Measurements from ENCODE around the gene MCRIP1. TPM values are rescaled to one million over a fixed set of nuclear protein-coding genes. Genes with fewer than 3 reads are reported as not detected.

Gene MCRIP1
- total and polyA plus RNA-seq, 2 of the 8 experiments (the other 6 are each of a cell fraction or from before 2014, with no cell fraction given) = 103 to 151 TPM

- H3K56ac ChIP-seq (replicated peaks; ENCODE audit: insufficient read length, low read depth, low read length) = no peak overlapping the region
- peak overlapping the region; percentile 37 to 86 for H3K4me2 ChIP-seq (ENCODE audit: insufficient read depth in 1 of 2, low read depth in 2 of 2, low read length in 2 of 2)
- no peak overlapping the region for H2BK12ac ChIP-seq (ENCODE audit: low read depth, low read length)
- H3K79me1 ChIP-seq (ENCODE audit: low read depth, low read length) = no peaks in the 10 kb centered on the region
- peaks cover 0 to 3% (median 0%) of the 10 kb centered on the region in 4 experiments; a peak in 3 of 7 replicates for H3K4me1 ChIP-seq (replicated peaks in 1 of 4; ENCODE audit: control insufficient read depth in 3 of 4, insufficient read depth in 4 of 4, low read length in 3 of 4)
- ChIA-PET POLR2A (ENCODE audit: partially characterized antibody) (interaction anchor here (0.8 to 2.1 kb wide), 8 partner anchors 10 to 83 kb away, joined by 3 to 6 read pairs (median 4); partner anchors contain the start of gene MCRIP1), CTCF (ENCODE audit: partially characterized antibody) (interaction anchor here (1.1 to 4.5 kb wide), 7 partner anchors 10 to 69 kb away, joined by 3 to 19 read pairs (median 5); no protein-coding TSS in a partner anchor)
- no peak overlapping the region for H3K14ac ChIP-seq (ENCODE audit: insufficient read length)
- no peak overlapping the region for H2BK15ac ChIP-seq (ENCODE audit: low read length)
- no peak overlapping the region for H3K27ac ChIP-seq (ENCODE audit: low read depth, low read length)
- no peak overlapping the region for H2AFZ ChIP-seq (ENCODE audit: low read length)
- no peak overlapping the region for H4K5ac ChIP-seq (ENCODE audit: insufficient read length, low read depth, low read length)
- H2AK5ac ChIP-seq (ENCODE audit: low read depth, low read length) = no peak overlapping the region
- no peak overlapping the region for H2BK120ac ChIP-seq (replicated peaks; ENCODE audit: low read depth, low read length)
- H3K18ac ChIP-seq (ENCODE audit: extremely low read depth, low read length) = no peak overlapping the region
- peak overlapping the region; percentile 51; the same call in 1 of the 2 replicates for H4K8ac ChIP-seq (ENCODE audit: extremely low read depth, insufficient read depth, low read length)
- no peak overlapping the region for H2BK20ac ChIP-seq (ENCODE audit: low read length)
- FAIRE-seq (no peak), DNase-seq (ENCODE audit: low read depth in 1 of 2, low spot score in 2 of 2) (peak in 1 of 2 experiments; percentile 69)
- H3K4me3 ChIP-seq (ENCODE audit: extremely low read depth in 1 of 4, insufficient read depth in 2 of 4, low read depth in 3 of 4, low read length in 4 of 4) = peak overlapping the region; percentile 23 to 64 (median 32); a peak in 6 of 8 replicates
- H4K20me1 ChIP-seq (replicated peaks in 1 of 2; ENCODE audit: control insufficient read depth in 1 of 2, insufficient read depth in 2 of 2, low read length in 2 of 2) = peaks cover 0 to 1% of the 10 kb centered on the region in 2 experiments
- H3K79me2 ChIP-seq (ENCODE audit: control insufficient read depth in 1 of 2, insufficient read depth in 2 of 2, low read length in 2 of 2) = no peaks in the 10 kb centered on the region
- peaks cover 38 to 61% (median 53%) of the 10 kb centered on the region in 4 experiments for H3K27me3 ChIP-seq (replicated peaks in 1 of 4; ENCODE audit: control insufficient read depth in 3 of 4, extremely low read depth in 1 of 4, insufficient read depth in 3 of 4, low read length in 3 of 4)
- H3K23me2 ChIP-seq (ENCODE audit: low read depth, low read length) = peaks cover 5% of the 10 kb centered on the region; the same call in 1 of the 2 replicates
- no peaks in the 10 kb centered on the region for H3K9me3 ChIP-seq (ENCODE audit: insufficient read depth in 2 of 2, low read depth in 1 of 2, low read length in 1 of 2)
- peaks cover 0 to 10% (median 0%) of the 10 kb centered on the region in 4 experiments; a peak in 1 of 8 replicates for H3K36me3 ChIP-seq (ENCODE audit: control insufficient read depth in 2 of 4, insufficient read depth in 4 of 4, low read length in 3 of 4)
- peak overlapping the region; percentile 94 for H3K4ac ChIP-seq (replicated peaks; ENCODE audit: insufficient read length, low read depth, low read length)
- no peak overlapping the region for H2BK5ac ChIP-seq (ENCODE audit: low read depth, low read length)
- no peak overlapping the region for H4K91ac ChIP-seq (replicated peaks; ENCODE audit: insufficient read length, low read length)
- 30% methylated on average over 27 of the region's 65 CpGs; no CpG with 5 or more reads in 1 of the 2 experiments for WGBS, 2 experiments (ENCODE audit: extremely low coverage in 1 of 2, insufficient coverage in 1 of 2, insufficient read length in 1 of 2, insufficient replicate concordance in 2 of 2, low coverage in 1 of 2, low lambda C conversion rate in 2 of 2, missing lambda C conversion rate in 1 of 2)
- H3K9ac ChIP-seq (replicated peaks in 1 of 4; ENCODE audit: extremely low read depth in 1 of 4, low read depth in 3 of 4, low read length in 3 of 4) = no peak overlapping the region
- no peak overlapping the region for H3K23ac ChIP-seq (ENCODE audit: insufficient read length)
- TF ChIP-seq CREB1 (IDR thresholded peaks at IDR 0.05) = no peak
- TF ChIP-seq RNF2 (IDR thresholded peaks at IDR 0.05; ENCODE audit: borderline replicate concordance, low read depth, low read length, missing control alignments, poor library complexity, severe bottlenecking) = no peak
- TF ChIP-seq CTBP2 (IDR thresholded peaks at IDR 0.05; ENCODE audit: borderline replicate concordance, insufficient read depth, insufficient read length, low read length) = peak; percentile 64
- TF ChIP-seq KDM4A (IDR thresholded peaks at IDR 0.05; ENCODE audit: low read depth, low read length, severe bottlenecking) = peak; percentile 44
- TF ChIP-seq, protein P1, sequence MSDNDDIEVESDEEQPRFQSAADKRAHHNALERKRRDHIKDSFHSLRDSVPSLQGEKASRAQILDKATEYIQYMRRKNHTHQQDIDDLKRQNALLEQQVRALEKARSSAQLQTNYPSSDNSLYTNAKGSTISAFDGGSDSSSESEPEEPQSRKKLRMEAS (IDR thresholded peaks at IDR 0.05) = 0 out of 2 replicates have a peak, but pooled peaks have one; percentile 13
- TF ChIP-seq SAP30 (IDR thresholded peaks at IDR 0.05; ENCODE audit: insufficient read depth, insufficient replicate concordance, low read length) = no peak
- TF ChIP-seq SIRT6 (IDR thresholded peaks at IDR 0.05; ENCODE audit: low read length) = no peak
- TF ChIP-seq POLR2A (IDR thresholded peaks at IDR 0.05; ENCODE audit: control extremely low read depth in 1 of 2, low read depth in 2 of 2, low read length in 2 of 2) = no peak
- TF ChIP-seq CHD2 (IDR thresholded peaks at IDR 0.05; ENCODE audit: low read length) = no peak
Observed at GRCh38 chr17:81804559-81805399, 28.3 kb downstream of the MCRIP1 start.

Measured in H1 (cell line).